ENCODE measurements around the gene EFNB2. TPM values are rescaled to one million over a fixed set of nuclear protein-coding genes. Genes with fewer than 3 reads are reported as not detected.

EFNB2 gene
- total RNA-seq, 2 donors from 2014 or later: 9.5 to 14.8 TPM

DNA sequence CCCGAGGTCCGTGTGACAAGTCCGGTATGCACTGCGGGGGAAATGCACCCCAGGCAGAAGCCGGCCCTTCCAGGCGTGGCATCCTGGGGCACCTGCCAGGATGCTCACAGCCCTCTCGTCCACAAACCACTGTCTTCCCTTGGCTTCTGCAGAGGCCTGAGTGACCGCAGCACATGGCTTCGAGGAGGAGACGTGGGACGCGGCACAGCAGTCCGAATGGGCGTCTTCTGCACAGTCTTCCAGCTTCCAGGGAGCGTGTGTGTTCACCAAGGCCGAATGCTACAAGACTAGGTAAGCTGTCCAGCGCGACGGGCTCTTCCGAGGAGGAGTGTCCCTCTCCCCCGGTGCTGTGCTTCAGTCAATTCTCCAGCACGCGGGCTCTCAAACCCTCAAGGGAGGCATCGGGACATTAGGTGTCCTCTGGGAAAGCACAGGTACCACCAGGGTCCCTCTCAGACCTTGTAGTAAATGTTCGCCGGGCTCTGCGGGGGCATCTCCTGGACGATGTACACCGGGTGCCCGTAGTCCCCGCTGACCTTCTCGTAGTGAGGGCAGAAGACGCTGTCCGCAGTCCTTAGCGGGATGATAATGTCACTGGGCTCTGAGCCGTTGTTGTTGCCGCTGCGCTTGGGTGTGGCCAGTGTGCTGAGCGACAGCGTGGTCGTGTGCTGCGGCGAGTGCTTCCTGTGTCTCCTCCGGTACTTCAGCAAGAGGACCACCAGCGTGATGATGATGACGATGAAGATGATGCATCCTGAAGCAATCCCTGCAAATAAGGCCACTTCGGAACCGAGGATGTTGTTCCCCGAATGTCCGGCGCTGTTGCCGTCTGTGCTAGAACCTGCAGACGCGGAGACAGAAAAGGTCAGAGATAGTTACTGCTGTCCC lies 42.6 kb downstream of the EFNB2 start:
- ATAC-seq (no peak), DNase-seq (no peak)
- intact Hi-C loops (cut with DNase I): no loop called here

DNA sequence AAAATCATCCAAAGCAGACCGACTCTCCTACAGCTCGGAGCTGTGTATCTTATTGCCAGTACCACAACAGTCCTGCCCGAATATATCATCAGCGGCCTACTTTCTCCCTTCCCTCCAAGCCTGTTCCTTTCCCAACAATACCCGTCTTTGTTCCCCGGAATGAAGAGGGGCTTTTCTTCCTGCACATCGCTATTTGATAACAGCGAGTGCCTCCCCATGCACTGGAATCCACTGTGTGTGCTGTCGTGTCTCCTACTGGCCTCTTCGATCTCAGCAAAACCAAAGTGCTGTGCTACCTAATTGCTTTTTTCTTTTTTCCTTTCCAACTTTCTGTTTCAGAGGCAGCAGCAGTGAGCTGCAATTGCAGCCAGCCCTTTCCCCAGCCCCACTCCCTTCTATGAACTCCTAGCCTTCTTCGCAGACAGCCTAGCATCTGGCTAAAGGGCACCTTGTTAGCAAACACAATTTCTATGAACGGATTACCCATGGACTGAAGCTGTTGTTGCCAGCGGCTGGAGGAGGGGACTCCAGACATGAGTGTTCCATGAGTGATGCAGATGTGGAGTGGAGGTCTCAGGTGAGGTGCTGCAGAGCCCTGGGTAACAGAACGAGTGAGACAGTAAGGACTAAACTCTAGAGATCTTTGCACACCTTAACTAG lies 43.4 kb downstream of the EFNB2 start:
- DNase-seq (no peak), ATAC-seq (no peak)
- intact Hi-C loops (cut with DNase I): no loop called here

DNA sequence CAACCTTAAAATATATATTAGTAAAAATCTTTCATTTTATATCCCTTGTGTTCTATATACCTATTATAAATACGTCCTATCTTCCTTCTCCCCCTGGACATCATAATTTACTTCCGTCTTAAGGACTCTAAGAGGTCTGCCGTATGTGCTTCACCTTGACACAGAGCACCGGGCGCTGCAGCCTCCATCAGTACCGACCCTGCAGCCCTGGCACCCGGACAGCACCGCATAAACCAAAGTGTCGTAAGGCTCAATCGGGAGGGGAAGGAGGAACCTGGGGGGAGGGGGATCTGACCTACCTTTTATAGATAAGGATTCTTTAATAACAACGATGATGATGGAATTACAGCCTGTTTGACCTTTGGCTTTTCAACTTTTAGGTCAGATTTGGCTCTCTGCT lies 44.0 kb downstream of the EFNB2 start:
- intact Hi-C loops (cut with DNase I): no loop called here
- DNase-seq (no peak), ATAC-seq (no peak)

DNA sequence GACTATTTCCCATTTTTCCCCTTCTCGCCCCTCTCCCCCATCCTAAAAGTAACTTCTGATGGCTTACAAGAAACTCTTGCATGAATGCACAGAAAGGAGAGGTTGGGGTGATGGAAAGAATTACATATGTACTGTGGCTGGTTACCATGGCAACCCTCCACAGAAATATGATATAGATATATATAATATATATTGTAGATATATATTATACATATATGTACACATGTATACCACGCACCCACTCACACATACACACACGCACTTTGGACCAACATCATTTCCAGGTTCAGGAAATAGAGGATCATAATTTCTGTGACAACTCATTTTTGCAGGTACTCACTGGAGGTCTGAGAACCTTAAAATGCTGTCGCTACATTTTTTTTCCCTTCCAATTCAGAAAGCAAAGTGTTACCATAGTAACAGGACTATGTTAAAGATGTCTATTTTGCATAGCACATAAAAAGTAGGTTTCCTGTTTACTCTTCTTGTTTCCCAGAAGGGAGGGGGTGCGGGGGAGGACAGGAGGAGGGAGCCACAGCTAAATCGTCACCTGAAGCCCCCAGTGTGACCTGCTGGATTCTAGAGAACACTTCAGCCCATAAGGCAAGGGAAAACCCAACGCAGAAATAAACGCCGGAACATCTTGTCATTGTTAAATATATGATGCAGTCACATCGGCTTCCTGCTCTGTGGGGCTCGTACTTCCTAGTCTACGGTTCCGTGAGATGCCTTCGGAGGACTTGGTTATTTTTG lies 44.7 kb downstream of the EFNB2 start:
- ATAC-seq (no peak), DNase-seq (no peak)
- intact Hi-C loops (cut with DNase I): no loop called here

DNA sequence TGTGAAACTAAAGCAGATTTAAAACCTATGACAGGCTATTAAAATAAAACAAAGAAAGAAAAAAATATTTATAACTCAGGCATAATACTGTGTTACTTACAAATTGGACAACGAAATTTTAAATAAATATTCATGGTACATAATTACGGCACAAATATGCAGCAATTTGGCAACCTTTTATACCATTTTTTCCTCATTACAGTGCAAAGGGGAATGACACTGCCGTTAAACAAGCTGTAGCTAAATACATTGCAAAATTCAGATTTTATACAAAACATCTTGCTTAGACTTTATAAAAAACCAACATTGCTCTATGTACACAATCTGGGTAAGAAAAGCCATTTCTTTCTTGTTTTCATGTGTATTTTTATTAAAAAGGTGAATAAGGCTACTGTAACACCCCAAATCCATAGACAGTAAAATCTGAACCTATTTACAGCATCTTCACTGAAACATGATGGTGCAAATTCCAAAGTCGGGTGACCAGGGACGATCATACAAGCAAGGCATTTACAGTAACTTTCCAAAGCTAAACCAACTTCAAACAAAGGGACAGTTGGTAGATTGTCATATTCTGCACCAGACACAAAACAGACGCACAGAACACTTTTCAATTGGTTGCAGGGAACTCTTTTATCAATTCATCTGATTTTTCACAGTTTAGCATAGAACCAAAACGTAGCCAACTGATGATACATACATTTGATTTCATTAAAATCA lies 45.5 kb downstream of the EFNB2 start:
- intact Hi-C loops (cut with DNase I): no loop called here
- ATAC-seq: no peak
- no peak for DNase-seq

DNA sequence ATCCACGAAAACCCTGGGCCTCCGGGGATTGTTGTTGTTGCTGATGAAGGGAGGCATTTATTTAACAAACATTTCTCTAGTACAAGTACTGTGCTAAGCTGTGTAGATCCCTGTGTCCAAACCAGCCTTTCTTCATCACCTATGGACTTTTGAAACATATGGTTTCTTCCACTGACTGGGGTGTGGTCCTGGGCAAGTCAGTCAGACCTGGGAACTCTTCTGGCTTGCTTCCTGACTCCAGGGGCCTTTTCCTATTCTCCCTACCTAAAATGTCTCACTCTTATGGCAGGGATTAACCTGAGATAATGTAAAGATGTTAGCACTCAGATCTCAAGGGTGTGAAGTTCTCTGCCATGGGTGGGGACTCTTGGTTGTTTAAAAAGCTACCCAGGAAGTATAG lies 46.8 kb downstream of the EFNB2 start:
- ATAC-seq (no peak), DNase-seq (no peak)
- intact Hi-C loops (cut with DNase I): no loop called here

DNA sequence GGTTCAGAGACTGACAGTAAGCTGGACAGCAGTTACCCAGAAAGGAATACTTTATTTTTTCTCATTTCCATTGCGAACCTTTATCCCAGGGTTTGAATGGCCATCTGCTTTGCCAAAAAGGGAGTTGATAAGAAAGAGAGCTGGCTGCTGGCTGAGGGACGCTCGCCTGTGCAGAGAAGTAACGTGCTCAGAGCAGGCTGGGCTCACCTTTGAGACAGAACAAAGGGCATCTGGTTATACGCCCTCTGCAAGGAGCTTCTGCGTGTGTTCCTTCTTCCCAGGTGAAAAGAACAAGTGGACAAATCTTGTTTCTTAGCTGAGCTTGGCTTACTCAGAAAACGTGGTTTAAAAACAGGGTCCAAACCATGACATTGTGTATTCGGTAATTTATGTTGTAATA lies 47.4 kb downstream of the EFNB2 start:
- intact Hi-C loops (cut with DNase I): no loop called here
- DNase-seq (no peak), ATAC-seq (no peak)

DNA sequence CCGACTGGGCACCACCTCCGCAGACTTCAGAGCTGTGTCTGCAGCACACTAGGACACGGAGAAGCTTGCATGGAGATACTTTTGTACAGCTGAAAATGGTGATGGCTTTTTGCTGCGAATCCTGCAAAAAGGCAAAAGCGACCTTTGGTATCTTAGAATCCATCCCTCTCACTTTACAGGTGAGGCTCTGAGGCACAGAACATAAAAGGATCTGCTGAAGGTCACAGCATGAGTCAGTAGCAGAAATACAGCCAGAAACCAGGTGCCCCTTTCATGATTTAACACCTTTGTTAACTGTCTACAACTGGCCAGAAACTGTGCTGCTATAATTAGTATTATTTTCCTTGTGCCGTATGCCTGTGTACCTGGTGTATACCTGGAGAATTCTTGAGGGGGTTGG lies 48.3 kb downstream of the EFNB2 start:
- no peak for DNase-seq
- intact Hi-C loops (cut with DNase I): no loop called here
- ATAC-seq: no peak

DNA sequence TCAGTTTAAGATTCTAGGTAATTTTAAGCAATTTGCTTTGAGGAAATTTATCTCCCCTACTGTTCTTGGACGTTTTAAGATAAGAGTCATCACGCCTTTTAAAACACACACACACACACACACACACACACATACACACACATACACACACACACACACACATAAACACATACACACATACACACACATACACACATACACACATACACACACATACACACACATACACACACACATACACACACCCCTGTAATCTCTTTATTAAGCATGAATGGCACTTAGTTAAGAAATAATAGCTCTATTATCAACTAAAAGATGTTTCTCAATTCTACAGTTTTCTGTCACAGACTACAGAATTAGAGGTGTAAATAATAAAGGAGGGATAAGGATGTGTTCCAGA lies 49.2 kb downstream of the EFNB2 start:
- intact Hi-C loops (cut with DNase I): no loop called here

DNA sequence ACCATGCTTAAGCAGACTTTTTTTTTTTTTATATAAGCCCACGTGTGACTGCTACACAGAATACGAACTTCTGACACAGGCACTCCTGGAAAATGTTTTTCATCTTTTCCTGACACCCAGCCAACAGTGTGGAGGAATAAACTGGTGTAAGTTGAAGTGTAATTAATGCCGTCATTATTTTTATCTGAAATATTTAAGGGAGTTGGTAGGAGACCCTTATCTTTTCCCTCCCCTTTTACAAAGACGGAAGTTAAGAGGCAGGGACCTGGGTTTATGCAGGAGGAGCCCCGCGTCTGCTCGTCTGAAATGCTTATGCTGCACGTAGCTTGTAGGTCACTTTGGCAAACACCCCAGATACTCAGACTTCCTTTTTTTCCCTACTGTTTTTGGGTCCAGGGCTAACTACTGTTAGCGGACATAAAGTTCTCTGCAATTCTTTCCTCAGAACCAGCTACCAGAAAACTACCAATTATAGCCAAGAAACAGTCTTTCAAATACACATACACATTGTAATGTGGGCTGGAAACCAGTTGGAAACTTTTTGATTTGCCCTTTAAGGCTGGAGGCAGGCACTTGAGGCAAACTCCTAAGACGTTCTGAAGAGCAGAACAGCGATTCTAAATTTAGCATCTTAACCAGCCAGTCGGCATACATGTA lies 50.8 kb downstream of the EFNB2 start:
- peak; percentile 63 to 86 for ATAC-seq
- intact Hi-C loops (cut with DNase I): no loop called here
- peak; percentile 51 for DNase-seq

More for the DNA sequence above, 49.2 kb downstream of the EFNB2 start:
- ATAC-seq: no peak
- no peak for DNase-seq

DNA sequence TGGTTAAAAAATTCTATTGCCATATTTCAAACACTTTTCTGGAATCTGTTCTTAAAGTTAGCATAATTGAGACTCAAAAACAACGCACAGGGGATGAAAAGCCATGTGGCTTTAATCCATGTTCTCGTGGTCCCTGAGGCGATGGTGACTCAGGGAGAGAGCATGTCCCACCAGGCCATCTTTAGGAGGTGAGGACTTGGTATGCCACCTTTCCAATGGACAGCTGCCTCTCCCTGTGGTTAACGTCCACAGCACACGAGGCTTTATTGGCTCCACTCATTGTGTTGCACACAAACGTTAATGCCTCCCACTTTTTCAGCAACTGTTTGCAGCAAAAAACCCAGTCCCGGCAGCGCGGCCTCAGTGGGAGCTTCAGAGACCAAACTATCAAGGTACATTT lies 51.4 kb downstream of the EFNB2 start:
- intact Hi-C loops (cut with DNase I): no loop called here
- ATAC-seq (peak in 1 of 2 donors; percentile 9), DNase-seq (no peak)

DNA sequence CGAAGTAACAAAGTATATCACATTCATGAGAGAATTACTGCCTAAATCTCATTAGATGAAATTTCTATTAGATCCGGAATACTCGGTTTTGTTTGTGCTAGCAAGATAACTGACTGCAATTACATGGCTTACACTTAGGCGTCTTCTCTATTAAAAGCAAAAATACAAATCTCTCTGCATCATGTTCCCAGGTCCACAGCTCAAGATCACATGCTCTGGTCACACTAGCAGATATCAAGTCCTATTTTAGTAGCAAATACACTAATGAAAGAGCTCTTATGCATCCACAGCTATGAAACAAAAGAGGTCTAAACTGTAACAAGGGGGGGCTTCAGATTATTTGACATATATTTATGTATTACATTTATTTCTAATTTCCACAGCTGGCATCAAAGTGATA lies 53.5 kb downstream of the EFNB2 start:
- ATAC-seq: no peak
- intact Hi-C loops (cut with DNase I): no loop called here
- no peak for DNase-seq

DNA sequence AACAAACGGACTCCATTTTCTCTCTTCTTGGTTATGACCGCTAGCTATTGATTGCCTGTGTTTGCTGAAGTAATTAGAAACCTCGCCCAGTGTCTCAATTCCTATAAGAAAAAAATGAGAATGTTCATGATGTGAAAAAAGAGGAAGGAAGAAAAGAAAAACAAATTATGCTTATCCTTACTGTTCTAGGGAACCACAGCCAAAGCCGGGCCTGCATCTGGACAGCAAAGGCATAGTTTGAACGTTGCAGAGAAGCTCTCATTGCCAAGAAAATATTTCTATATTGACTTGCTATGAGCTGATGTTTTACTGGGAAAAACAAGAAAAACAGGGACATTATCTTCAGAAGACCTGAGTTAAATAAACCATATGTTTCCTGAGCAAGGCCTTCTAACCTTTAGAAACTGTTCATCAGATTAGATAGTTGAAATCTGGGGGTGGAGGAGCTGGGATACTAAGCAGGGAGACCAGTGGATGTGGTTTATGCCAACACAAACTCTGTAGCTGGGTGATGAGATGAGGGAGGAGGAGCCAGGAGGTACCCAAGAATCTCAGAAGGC lies 55.0 kb downstream of the EFNB2 start:
- no peak for ATAC-seq
- intact Hi-C loops (cut with DNase I): no loop called here
- no peak for DNase-seq

DNA sequence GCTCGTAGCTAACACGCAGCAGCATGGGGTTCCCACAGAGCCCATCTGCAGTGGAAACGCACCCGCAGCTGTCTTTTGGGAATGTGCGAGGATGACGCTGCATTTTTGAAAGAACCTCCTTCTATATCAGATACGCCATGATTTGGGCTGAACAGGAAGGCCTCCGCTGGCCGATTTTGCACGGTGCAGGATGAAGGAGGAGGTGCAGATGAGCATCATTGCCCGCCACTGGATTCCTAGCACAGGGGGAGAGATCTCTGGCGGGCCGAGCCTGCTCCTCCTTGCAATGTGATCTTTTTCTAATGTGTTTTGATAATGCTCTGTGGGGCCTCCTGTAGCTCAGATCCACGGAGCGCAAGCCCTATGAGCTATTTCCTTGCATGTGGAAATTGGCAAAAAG lies 55.5 kb downstream of the EFNB2 start:
- intact Hi-C loops (cut with DNase I): no loop called here
- ATAC-seq: no peak

DNA sequence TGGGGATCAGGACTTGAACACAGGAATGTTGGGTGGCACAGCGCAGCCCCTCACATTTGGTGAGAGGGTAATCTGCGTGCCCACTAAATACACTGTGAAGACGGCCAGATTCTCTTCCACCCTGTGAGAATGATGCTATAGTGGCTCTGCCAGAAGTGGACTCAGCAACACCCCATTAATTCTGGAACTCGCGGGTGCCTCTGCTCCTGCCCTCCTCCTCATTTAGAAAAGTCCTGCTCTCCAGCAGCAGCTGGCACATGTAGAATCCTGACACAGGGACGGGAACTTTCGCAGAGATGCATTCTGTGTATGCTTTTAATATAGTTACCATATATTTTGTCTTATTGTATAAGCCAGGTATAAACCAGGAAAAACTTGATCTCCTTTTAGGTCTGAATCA lies 57.3 kb downstream of the EFNB2 start:
- DNase-seq (no peak), ATAC-seq (no peak)
- intact Hi-C loops (cut with DNase I): no loop called here

More for the DNA sequence above, 55.5 kb downstream of the EFNB2 start:
- no peak for DNase-seq

DNA sequence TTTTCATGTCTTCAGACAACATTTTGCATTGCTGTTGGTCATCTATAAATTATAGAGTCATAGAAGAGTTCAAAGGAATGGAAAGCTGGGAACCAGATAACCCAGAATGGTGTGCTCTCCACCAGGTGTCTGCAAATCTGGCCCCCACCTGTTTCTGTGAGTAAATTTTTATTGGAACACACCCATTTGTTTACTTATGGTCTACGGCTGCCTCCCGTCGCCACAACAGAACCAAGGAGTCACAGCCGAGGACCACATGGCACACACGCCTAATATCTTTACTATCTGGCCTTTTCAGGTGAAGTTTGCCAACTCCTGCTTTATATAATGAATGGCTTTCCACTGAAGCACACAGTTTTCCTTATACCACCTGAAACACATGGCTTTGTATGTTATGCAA lies 58.2 kb downstream of the EFNB2 start:
- no peak for ATAC-seq
- no peak for DNase-seq
- intact Hi-C loops (cut with DNase I): no loop called here

DNA sequence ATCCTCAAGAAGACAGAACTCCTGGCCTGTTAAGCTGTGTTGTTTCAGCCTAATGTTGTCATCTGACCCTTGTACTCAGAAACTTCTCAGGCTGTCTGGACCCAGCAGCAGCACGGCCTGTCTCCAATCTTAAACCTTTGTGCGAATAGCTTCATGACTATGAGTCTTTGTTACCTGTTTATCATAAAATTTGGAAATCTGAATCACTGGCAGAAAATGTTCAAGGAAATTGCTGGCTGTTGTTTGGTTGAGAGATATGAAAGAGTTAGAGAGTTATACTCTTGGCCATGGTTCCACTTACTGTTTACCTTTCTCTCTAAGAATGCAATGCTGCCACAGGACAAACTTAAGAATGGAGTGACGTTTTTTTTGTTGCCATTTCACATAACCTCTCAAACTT lies 59.6 kb downstream of the EFNB2 start:
- intact Hi-C loops (cut with DNase I): no loop called here
- DNase-seq (no peak), ATAC-seq (no peak)

DNA sequence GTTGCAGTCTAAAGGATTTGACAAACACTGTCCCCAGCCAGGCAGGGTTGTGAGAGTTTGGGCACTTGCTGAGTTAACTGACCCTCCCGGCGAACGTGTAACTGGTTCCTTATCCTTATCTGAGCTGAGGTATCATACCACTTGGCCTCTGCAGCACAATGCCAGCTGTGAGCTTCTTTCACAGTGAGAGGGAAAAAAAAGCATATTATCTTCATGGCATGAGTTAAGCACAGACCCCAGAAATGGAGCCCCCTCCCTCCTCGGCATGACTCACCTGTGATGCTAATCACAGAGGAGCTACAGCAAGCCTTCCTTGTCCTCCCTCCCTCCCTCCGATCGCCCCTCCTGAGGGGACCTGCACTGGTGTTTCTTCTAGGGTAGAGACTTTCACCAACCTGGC lies 60.5 kb downstream of the EFNB2 start:
- peak in 1 of 2 donors; percentile 10 for ATAC-seq
- intact Hi-C loops (cut with DNase I): no loop called here
- no peak for DNase-seq

DNA sequence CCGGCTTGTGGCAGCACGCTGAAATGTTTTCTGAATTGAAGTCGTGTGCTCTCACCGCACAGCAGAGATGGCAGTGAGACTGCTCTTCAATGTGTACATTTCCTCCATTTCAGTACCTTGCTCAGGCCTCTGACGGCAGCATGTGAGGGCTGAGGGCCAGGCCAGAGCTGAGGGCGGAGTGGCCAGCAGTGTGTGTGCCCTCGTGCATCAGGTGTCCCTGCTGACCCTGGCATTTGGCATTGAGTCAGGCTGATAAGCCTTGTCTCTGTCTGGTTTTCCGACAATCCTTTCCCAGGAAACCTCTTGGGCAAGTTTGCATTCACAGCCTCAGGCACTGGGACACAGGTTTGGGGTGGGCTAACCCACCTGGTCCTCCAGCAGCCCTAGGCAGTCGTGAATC lies 62.3 kb downstream of the EFNB2 start:
- ATAC-seq (peak in 1 of 2 donors; percentile 47), DNase-seq (no peak)
- intact Hi-C loops (cut with DNase I): no loop called here

Measured in left cardiac atrium (tissue), 4 donors.